HCT116 (cell line): Measurements from ENCODE around the gene NAA20.

Source experiments
- CEBPB ChIP-seq: IDR thresholded peaks from 2 replicates; pipeline ENCODE4 v1.6.1; 2012; ENCODE audit warnings: low read depth
- ELF1 ChIP-seq: IDR thresholded peaks from 2 replicates; pipeline ENCODE4 v1.6.1; 2012; ENCODE audit warnings: low read depth, borderline replicate concordance
- EZH2 ChIP-seq: fragments of 200-600 bp; sonication (generic); IDR thresholded peaks from 2 replicates; pipeline ENCODE4 v1.6.1; 2017; ENCODE audit warnings: antibody characterized with exemption, mixed run types
- EZH2phosphoT487 ChIP-seq: fragments of 200-600 bp; IDR thresholded peaks from 2 replicates; pipeline ENCODE4 v1.6.1; 2018; ENCODE audit warnings: antibody characterized with exemption, borderline replicate concordance
- JUND ChIP-seq: IDR thresholded peaks from 2 replicates; pipeline ENCODE4 v1.6.1; 2012
- POLR2A ChIP-seq: IDR thresholded peaks from 2 replicates; pipeline ENCODE4 v1.7.0; 2011; ENCODE audit warnings: borderline replicate concordance; ENCODE audit not compliant: insufficient read depth, insufficient read length; ENCODE audit errors: extremely low read depth
- POLR2AphosphoS5 ChIP-seq: IDR thresholded peaks from 2 replicates; pipeline ENCODE4 v1.6.1; 2011; ENCODE audit warnings: mild to moderate bottlenecking, low read depth, low read length, moderate library complexity
- RAD21 ChIP-seq: IDR thresholded peaks from 2 replicates; pipeline ENCODE4 v1.6.1; 2012; ENCODE audit warnings: low read depth, mild to moderate bottlenecking
- SRF ChIP-seq: IDR thresholded peaks from 2 replicates; pipeline ENCODE4 v1.6.1; 2012; ENCODE audit warnings: low read depth
- YY1 ChIP-seq: IDR thresholded peaks from 2 replicates; pipeline ENCODE4 v1.6.1; 2011; ENCODE audit warnings: low read length, low read depth, moderate library complexity, mild to moderate bottlenecking; ENCODE audit not compliant: insufficient replicate concordance; ENCODE audit errors: extremely low read depth
- ZFX ChIP-seq: fragments of 450-650 bp; IDR thresholded peaks from 2 replicates; pipeline ENCODE4 v1.6.1; 2017
- TF ChIP-seq, protein P1 (sequence below): IDR thresholded peaks from 2 replicates; pipeline ENCODE4 v1.6.1; 2012; ENCODE audit warnings: low read depth
- TF ChIP-seq, protein P2 (sequence below), 3 experiments: fragments of 200-600 bp in 1 of 3; sonication (generic) in 1 of 3; IDR thresholded peaks in 2 of 3; conservative IDR thresholded peaks in 1 of 3; 2 replicates each; pipeline ENCODE4 v1.5.1; 2012 to 2017; ENCODE audit warnings: low read depth in 2 of 3, low read length in 2 of 3, antibody characterized with exemption in 1 of 3, borderline replicate concordance in 1 of 3, control low read depth in 1 of 3, mild to moderate bottlenecking in 1 of 3, mixed read lengths in 1 of 3, mixed run types in 1 of 3, moderate library complexity in 1 of 3; ENCODE audit not compliant: insufficient read depth in 1 of 3
- TF ChIP-seq, protein P3 (sequence below): IDR thresholded peaks from 2 replicates; pipeline ENCODE4 v1.6.1; 2012

DNA sequence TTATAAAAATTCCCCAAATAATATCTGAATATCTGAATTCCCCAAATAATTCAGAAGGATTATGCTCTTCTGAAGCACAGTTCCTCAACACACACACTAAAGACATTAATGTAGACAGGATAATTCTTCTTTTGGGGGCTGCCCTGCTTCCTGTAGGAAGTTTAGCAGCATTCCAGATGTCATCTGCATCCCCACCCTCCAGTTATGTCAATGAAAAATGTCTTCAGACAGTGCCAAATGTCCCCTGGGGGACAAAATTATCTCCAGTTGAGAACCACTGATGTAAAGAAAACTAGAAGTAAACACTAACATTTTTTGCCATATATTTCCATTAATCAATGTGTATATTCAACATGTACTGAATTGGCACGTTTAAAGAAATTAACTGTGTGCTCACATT, 25.9 kb upstream of the NAA20 start:
- TF ChIP-seq YY1 (no peak), POLR2A (no peak), EZH2 (no peak), RAD21 (no peak), POLR2AphosphoS5 (no peak), ELF1 (no peak), JUND (no peak), SRF (no peak), EZH2phosphoT487 (no peak), ZFX (no peak), CEBPB (no peak)
- TF ChIP-seq, protein P1, sequence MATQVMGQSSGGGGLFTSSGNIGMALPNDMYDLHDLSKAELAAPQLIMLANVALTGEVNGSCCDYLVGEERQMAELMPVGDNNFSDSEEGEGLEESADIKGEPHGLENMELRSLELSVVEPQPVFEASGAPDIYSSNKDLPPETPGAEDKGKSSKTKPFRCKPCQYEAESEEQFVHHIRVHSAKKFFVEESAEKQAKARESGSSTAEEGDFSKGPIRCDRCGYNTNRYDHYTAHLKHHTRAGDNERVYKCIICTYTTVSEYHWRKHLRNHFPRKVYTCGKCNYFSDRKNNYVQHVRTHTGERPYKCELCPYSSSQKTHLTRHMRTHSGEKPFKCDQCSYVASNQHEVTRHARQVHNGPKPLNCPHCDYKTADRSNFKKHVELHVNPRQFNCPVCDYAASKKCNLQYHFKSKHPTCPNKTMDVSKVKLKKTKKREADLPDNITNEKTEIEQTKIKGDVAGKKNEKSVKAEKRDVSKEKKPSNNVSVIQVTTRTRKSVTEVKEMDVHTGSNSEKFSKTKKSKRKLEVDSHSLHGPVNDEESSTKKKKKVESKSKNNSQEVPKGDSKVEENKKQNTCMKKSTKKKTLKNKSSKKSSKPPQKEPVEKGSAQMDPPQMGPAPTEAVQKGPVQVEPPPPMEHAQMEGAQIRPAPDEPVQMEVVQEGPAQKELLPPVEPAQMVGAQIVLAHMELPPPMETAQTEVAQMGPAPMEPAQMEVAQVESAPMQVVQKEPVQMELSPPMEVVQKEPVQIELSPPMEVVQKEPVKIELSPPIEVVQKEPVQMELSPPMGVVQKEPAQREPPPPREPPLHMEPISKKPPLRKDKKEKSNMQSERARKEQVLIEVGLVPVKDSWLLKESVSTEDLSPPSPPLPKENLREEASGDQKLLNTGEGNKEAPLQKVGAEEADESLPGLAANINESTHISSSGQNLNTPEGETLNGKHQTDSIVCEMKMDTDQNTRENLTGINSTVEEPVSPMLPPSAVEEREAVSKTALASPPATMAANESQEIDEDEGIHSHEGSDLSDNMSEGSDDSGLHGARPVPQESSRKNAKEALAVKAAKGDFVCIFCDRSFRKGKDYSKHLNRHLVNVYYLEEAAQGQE, result no peak
- TF ChIP-seq, protein P2, sequence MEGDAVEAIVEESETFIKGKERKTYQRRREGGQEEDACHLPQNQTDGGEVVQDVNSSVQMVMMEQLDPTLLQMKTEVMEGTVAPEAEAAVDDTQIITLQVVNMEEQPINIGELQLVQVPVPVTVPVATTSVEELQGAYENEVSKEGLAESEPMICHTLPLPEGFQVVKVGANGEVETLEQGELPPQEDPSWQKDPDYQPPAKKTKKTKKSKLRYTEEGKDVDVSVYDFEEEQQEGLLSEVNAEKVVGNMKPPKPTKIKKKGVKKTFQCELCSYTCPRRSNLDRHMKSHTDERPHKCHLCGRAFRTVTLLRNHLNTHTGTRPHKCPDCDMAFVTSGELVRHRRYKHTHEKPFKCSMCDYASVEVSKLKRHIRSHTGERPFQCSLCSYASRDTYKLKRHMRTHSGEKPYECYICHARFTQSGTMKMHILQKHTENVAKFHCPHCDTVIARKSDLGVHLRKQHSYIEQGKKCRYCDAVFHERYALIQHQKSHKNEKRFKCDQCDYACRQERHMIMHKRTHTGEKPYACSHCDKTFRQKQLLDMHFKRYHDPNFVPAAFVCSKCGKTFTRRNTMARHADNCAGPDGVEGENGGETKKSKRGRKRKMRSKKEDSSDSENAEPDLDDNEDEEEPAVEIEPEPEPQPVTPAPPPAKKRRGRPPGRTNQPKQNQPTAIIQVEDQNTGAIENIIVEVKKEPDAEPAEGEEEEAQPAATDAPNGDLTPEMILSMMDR (IDR thresholded peaks at IDR 0.05 in 2 of 3, conservative IDR thresholded peaks at IDR 0.05 in 1 of 3; ENCODE audit: borderline replicate concordance in 1 of 3, insufficient read depth in 1 of 3, low read depth in 2 of 3, low read length in 2 of 3), result no peak
- TF ChIP-seq, protein P3, sequence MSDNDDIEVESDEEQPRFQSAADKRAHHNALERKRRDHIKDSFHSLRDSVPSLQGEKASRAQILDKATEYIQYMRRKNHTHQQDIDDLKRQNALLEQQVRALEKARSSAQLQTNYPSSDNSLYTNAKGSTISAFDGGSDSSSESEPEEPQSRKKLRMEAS, result no peak
